ENCODE results near the gene CRACDL. TPM values are rescaled to one million over a fixed set of nuclear protein-coding genes. Genes with fewer than 3 reads are reported as not detected.
A peak's percentile ranks its signal among the peaks of the same experiment; 100 is the strongest.

Gene CRACDL
- total RNA-seq, 2 experiments from 2014 or later: 0.36 to 1.5 TPM

- Histone ChIP-seq H3K27me3 (ENCODE audit: control insufficient read depth in 1 of 2, insufficient read depth in 2 of 2, low read length in 2 of 2) (no peaks in the 10 kb centered on the region), H3K27ac (ENCODE audit: low read depth in 1 of 2, low read length in 2 of 2) (no peak overlapping the region), H3K4me3 (ENCODE audit: low read length) (no peak overlapping the region), H3K36me3 (ENCODE audit: insufficient read depth, low read length) (no peaks in the 10 kb centered on the region), H3K9me3 (ENCODE audit: control insufficient read depth in 1 of 2, insufficient read depth in 1 of 2, low read length in 2 of 2) (peaks cover 0 to 5% of the 10 kb centered on the region in 2 experiments), H3K4me1 (ENCODE audit: insufficient read depth, low read length) (peaks cover 49% of the 10 kb centered on the region)
- intact Hi-C loops (cut with DNase I, micrococcal nuclease): loop anchor here in 1 of 2 experiments (2.0 kb wide), 1 partner anchor 16 kb away; no protein-coding TSS in a partner anchor
- no peaks in the 10 kb centered on the region for H3K27me3 Mint-ChIP-seq
- H3K4me1 Mint-ChIP-seq (ENCODE audit: low read depth): peaks cover 78% of the 10 kb centered on the region
- DNase-seq (no peak), ATAC-seq (ENCODE audit: poor library complexity) (no peak)
- no peaks in the 10 kb centered on the region for H3K9me3 Mint-ChIP-seq
- H3K27ac Mint-ChIP-seq: peak overlapping the region; percentile 49
- TF ChIP-seq, protein P1, sequence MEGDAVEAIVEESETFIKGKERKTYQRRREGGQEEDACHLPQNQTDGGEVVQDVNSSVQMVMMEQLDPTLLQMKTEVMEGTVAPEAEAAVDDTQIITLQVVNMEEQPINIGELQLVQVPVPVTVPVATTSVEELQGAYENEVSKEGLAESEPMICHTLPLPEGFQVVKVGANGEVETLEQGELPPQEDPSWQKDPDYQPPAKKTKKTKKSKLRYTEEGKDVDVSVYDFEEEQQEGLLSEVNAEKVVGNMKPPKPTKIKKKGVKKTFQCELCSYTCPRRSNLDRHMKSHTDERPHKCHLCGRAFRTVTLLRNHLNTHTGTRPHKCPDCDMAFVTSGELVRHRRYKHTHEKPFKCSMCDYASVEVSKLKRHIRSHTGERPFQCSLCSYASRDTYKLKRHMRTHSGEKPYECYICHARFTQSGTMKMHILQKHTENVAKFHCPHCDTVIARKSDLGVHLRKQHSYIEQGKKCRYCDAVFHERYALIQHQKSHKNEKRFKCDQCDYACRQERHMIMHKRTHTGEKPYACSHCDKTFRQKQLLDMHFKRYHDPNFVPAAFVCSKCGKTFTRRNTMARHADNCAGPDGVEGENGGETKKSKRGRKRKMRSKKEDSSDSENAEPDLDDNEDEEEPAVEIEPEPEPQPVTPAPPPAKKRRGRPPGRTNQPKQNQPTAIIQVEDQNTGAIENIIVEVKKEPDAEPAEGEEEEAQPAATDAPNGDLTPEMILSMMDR (IDR thresholded peaks at IDR 0.05): no peak
- CTCF ChIA-PET: interaction anchor here (0.9 to 1.5 kb wide), 4 partner anchors 8 to 182 kb away, joined by 3 read pairs; no protein-coding TSS in a partner anchor
- H3K4me3 Mint-ChIP-seq: no peak overlapping the region
- POLR2A ChIA-PET: interaction anchor here (1.2 to 3.3 kb wide), 5 partner anchors 13 to 28 kb away, joined by 4 to 22 read pairs (median 20); partner anchors contain the start of gene MGAT4A
- no peaks in the 10 kb centered on the region for H3K36me3 Mint-ChIP-seq (ENCODE audit: low read depth)
Measured at GRCh38 chr2:98744595-98744994, 191.4 kb downstream of the CRACDL start.

Other genes starting within 250 kb of the CRACDL start
- 100 to 1,000 TPM; 200 to 204 TPM for gene MGAT4A, start 205.1 kb downstream of the CRACDL start, total RNA-seq
- gene C2orf15, start 205.5 kb upstream of the CRACDL start, total RNA-seq: 1 to 10 TPM; 2.1 to 2.8 TPM
- gene TSGA10, start 218.7 kb upstream of the CRACDL start, total RNA-seq: 10 to 100 TPM; 10.6 to 11.0 TPM
- gene LIPT1, start 218.7 kb upstream of the CRACDL start, total RNA-seq: 10 to 100 TPM; 12.5 to 13.3 TPM
- 10 to 100 TPM; 14.1 to 14.6 TPM for gene MITD1, start 244.8 kb upstream of the CRACDL start, total RNA-seq
- 1 to 10 TPM; 8.6 to 9.5 TPM for gene MRPL30, start 245.0 kb upstream of the CRACDL start, total RNA-seq

Data from CD4-positive, alpha-beta T cell (primary cell).